Kidney epithelial cell (primary cell): ENCODE data around the gene GFM1. TPM values are rescaled to one million over a fixed set of nuclear protein-coding genes. Genes with fewer than 3 reads are reported as not detected.
A peak's percentile ranks its signal among the peaks of the same experiment; 100 is the strongest.

ENCODE experiments used
- DNase-seq: peaks from one replicate; pipeline ENCODE4 v3.0.0-alpha.2; 2010; ENCODE audit warnings: low read depth
- H3K27me3 ChIP-seq: 2 replicates; pipeline ENCODE4 v1.6.0; 2011; ENCODE audit warnings: low read length; ENCODE audit not compliant: control insufficient read depth, insufficient read depth
- H3K36me3 ChIP-seq: 2 replicates; pipeline ENCODE4 v1.5.1; 2011; ENCODE audit warnings: low read length; ENCODE audit not compliant: control insufficient read depth, insufficient read depth
- H3K4me3 ChIP-seq: 2 replicates; pipeline ENCODE4 v1.5.1; 2011; ENCODE audit warnings: low read depth, mild to moderate bottlenecking, control low read depth, low read length
- total RNA-seq: library from RNA; depleted of rRNA; stranded (reverse); fragments of >200 nt; gene quantifications from 2 replicates; pipeline ENCODE4 v1.2.3, GENCODE V29; 2015
- TF ChIP-seq, protein P1 (sequence below): IDR thresholded peaks from 2 replicates; pipeline ENCODE4 v1.5.1; 2011; ENCODE audit warnings: mild to moderate bottlenecking, moderate library complexity, low read length, control low read depth, inconsistent platforms; ENCODE audit not compliant: insufficient read depth, poor library complexity, severe bottlenecking

The GFM1 gene
- total RNA-seq: 45.5 and 55.0 TPM in 2 replicates

DNA sequence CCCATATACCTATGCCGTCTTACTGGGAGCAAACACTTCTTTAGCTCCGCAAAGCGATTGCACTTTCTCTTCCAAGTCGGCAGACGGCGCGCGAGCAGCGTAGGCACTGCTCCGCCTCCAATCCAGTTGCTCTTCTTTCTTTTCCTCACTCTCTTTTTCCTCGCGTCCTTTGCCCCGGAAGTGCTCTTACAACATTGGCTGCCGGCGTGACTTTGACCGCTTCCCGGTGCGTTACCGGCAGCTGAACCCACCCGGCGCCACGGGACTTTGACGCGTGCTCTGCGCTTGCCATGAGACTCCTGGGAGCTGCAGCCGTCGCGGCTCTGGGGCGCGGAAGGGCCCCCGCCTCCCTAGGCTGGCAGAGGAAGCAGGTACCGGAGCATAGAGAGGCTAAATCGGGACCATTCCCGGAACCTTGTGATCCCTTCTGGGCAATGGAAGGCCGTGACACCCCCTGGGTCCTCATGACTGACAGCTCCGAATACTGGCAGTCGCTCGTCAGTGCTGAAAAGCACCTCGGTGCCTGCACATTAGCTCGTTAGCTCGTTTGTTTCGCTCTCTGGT, at the start of gene GFM1:
GFM1 (plus strand) TSS at position 183 of the 564 bp plus-strand sequence; CDS start at position 291, 108 bp downstream.
- H3K36me3 ChIP-seq: no peaks in the 10 kb centered on the region
- peak; percentile 87 for DNase-seq
- H3K4me3 ChIP-seq: peak within 1 kb of the TSS; percentile 69
- TF ChIP-seq, protein P1, sequence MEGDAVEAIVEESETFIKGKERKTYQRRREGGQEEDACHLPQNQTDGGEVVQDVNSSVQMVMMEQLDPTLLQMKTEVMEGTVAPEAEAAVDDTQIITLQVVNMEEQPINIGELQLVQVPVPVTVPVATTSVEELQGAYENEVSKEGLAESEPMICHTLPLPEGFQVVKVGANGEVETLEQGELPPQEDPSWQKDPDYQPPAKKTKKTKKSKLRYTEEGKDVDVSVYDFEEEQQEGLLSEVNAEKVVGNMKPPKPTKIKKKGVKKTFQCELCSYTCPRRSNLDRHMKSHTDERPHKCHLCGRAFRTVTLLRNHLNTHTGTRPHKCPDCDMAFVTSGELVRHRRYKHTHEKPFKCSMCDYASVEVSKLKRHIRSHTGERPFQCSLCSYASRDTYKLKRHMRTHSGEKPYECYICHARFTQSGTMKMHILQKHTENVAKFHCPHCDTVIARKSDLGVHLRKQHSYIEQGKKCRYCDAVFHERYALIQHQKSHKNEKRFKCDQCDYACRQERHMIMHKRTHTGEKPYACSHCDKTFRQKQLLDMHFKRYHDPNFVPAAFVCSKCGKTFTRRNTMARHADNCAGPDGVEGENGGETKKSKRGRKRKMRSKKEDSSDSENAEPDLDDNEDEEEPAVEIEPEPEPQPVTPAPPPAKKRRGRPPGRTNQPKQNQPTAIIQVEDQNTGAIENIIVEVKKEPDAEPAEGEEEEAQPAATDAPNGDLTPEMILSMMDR: peak; percentile 95
- H3K27me3 ChIP-seq: no peaks in the 10 kb centered on the region

DNA sequence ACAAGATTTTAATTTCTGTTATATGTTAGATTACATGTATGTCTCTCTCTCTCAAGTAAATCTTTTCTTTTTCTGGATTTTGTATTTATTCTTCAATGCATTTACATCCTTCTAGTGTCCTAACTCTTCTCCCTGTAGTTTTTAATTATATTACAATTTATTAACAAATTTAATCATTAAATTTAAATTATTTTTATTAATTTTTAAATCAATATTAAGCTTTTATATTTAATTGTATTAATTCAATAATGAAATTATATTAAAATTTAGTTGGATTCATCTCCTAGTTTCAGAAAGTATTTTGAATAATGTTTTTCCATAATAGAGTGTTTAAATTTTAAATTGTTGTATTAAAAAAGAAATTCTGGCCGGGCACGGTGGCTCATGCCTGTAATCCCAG, 43.5 kb upstream of the GFM1 start:
- TF ChIP-seq, protein P1: no peak
- Histone ChIP-seq H3K4me3 (no peak overlapping the region), H3K27me3 (no peaks in the 10 kb centered on the region), H3K36me3 (no peaks in the 10 kb centered on the region)
- DNase-seq: no peak

DNA sequence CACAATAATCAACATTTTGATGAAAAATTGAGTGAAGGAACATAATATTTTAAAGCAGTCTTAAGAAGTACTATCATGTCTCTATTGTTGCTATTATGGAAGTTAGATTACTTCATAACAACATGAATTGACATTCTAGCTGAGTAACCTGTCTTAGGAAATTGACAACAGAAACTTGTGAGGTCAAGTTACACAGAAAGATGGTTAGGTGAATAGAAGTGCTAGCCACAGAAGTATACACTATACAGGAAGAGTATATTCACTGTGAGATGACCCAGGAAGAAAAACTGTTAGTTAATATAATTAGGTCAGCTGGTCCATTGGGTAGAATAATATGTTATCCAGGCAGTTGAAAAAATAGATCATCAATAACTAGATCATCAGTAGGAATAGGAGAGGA, 42.1 kb upstream of the GFM1 start:
- no peak overlapping the region for H3K4me3 ChIP-seq
- H3K36me3 ChIP-seq: no peaks in the 10 kb centered on the region
- no peaks in the 10 kb centered on the region for H3K27me3 ChIP-seq
- DNase-seq: no peak
- TF ChIP-seq, protein P1: no peak

DNA sequence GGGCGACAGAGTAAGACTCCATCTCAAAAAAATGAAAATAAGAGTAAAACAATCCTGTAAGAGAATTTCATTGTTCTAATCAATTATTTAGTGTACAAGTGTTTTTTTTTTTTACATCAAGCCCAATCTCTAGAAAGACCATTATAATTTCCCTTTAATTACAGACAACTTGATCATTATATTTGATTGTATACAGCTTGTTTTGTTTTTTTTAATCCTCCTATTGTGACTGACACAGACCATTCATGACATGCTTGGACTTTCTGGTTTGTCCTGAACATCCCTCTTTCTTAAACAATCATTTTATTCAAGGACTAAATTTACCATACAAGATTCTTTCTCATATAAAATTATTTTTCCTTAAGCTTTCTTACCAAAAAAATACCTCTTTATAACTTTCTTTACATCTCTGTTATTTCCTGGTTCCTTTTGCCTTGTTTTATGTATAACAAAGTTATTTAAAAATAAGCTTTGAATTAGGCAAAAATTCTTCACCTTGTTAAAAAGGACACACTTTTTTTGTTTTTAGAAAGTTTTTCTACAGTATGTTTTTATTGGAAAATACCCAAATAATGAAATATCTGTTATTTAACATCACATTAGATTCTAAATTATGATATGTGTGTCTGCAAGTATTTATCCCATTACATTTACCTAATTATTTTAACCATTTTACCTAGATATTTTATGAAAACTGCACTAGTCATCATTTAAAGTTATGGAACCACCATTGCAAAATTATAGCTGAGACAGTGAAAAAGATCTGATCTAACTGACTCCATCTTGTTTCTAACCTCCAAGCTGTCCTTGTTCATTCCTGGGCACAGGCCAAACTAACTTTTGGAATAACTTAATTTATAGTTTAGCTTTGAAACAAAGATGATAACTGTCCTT, 26.1 kb upstream of the GFM1 start:
- TF ChIP-seq, protein P1: no peak
- no peaks in the 10 kb centered on the region for H3K27me3 ChIP-seq
- H3K36me3 ChIP-seq: no peaks in the 10 kb centered on the region
- DNase-seq: no peak
- no peak overlapping the region for H3K4me3 ChIP-seq

- TF ChIP-seq, protein P1: no peak
- H3K36me3 ChIP-seq: no peaks in the 10 kb centered on the region
- DNase-seq: no peak
These were observed 18.4 kb upstream of the GFM1 start for GRCh38 chr3:158625881-158626280.

GRCh38 chr3:158631981-158632380, 12.3 kb upstream of the GFM1 start:
- no peak for DNase-seq
- Histone ChIP-seq H3K4me3 (no peak overlapping the region), H3K36me3 (no peaks in the 10 kb centered on the region), H3K27me3 (no peaks in the 10 kb centered on the region)
- TF ChIP-seq, protein P1: no peak

More at GRCh38 chr3:158625881-158626280, 18.4 kb upstream of the GFM1 start:
- Histone ChIP-seq H3K27me3 (no peaks in the 10 kb centered on the region), H3K4me3 (no peak overlapping the region)
